ENCODE data around the gene TLCD3A. TPM values are rescaled to one million over a fixed set of nuclear protein-coding genes. Genes with fewer than 3 reads are reported as not detected.

TLCD3A gene
- total and polyA plus RNA-seq, 8 donors: 14.5 to 40.9 (median 34.3) TPM

- H3K36me3 ChIP-seq: peaks cover 0 to 10% of the 10 kb centered on the region in 2 donors
- intact Hi-C loops (cut with DNase I): no loop called here
- peak overlapping the region in 1 of 2 donors; percentile 72 for H3K4me3 ChIP-seq
- H3K27me3 ChIP-seq: peaks cover 0 to 24% of the 10 kb centered on the region in 2 donors
- peaks cover 0 to 21% of the 10 kb centered on the region in 2 donors for H3K4me1 ChIP-seq
- H3K27ac ChIP-seq: no peak overlapping the region
- DNase-seq: no peak
- no peaks in the 10 kb centered on the region for H3K9me3 ChIP-seq
- no peak for ATAC-seq
- no peak for TF ChIP-seq CTCF (IDR thresholded peaks at IDR 0.05)
These were observed 1.3 kb downstream of the TLCD3A start for GRCh38 chr17:733743-734142.

- no peak for TF ChIP-seq CTCF (IDR thresholded peaks at IDR 0.05)
- Histone ChIP-seq H3K4me3 (no peak overlapping the region), H3K4me1 (peaks cover 0 to 23% of the 10 kb centered on the region in 2 donors), H3K9me3 (no peaks in the 10 kb centered on the region), H3K27me3 (peaks cover 0 to 13% of the 10 kb centered on the region in 2 donors), H3K27ac (no peak overlapping the region), H3K36me3 (peaks cover 0 to 44% of the 10 kb centered on the region in 2 donors)
- intact Hi-C loops (cut with DNase I): no loop called here
- no peak for DNase-seq
- no peak for ATAC-seq
These were observed 5.2 kb downstream of the TLCD3A start for GRCh38 chr17:737561-738113.

GRCh38 chr17:740240-741017, 8.0 kb downstream of the TLCD3A start:
- H3K9me3 ChIP-seq: no peaks in the 10 kb centered on the region
- peaks cover 0 to 13% of the 10 kb centered on the region in 2 donors for H3K4me1 ChIP-seq
- peaks cover 0 to 72% of the 10 kb centered on the region in 2 donors for H3K36me3 ChIP-seq
- no peaks in the 10 kb centered on the region for H3K27me3 ChIP-seq
- H3K4me3 ChIP-seq: no peak overlapping the region
- DNase-seq (peak in 1 of 4 donors; percentile 42), ATAC-seq (peak; percentile 62)
- H3K27ac ChIP-seq: peak overlapping the region in 1 of 2 donors; percentile 87
- TF ChIP-seq CTCF (IDR thresholded peaks at IDR 0.05): no peak
- intact Hi-C loops (cut with DNase I): no loop called here

- Histone ChIP-seq H3K27ac (no peak overlapping the region), H3K9me3 (no peaks in the 10 kb centered on the region), H3K27me3 (no peaks in the 10 kb centered on the region), H3K4me3 (no peak overlapping the region), H3K36me3 (peaks cover 0 to 90% of the 10 kb centered on the region in 2 donors), H3K4me1 (peaks cover 0 to 13% of the 10 kb centered on the region in 2 donors)
- no peak for TF ChIP-seq CTCF (IDR thresholded peaks at IDR 0.05)
- intact Hi-C loops (cut with DNase I): no loop called here
- ATAC-seq (no peak), DNase-seq (no peak)
These were observed 9.9 kb downstream of the TLCD3A start for GRCh38 chr17:742147-742793.

GRCh38 chr17:743139-743538, 10.7 kb downstream of the TLCD3A start:
- no peak overlapping the region for H3K27ac ChIP-seq
- no peak for TF ChIP-seq CTCF (IDR thresholded peaks at IDR 0.05)
- ATAC-seq (no peak), DNase-seq (no peak)
- intact Hi-C loops (cut with DNase I): no loop called here
- peaks cover 0 to 13% of the 10 kb centered on the region in 2 donors for H3K4me1 ChIP-seq
- no peaks in the 10 kb centered on the region for H3K27me3 ChIP-seq
- H3K36me3 ChIP-seq: peaks cover 0 to 95% of the 10 kb centered on the region in 2 donors
- no peaks in the 10 kb centered on the region for H3K9me3 ChIP-seq
- H3K4me3 ChIP-seq: no peak overlapping the region
